Common myeloid progenitor, CD34-positive (primary cell): Measurements from ENCODE around the gene OGFR.

Source experiments
- CTCF ChIA-PET: fragments of 350-600 bp; sonication (Branson Sonifier 250); formaldehyde crosslinking; loops from one replicate; lab custom pipeline; 2021; ENCODE audit warnings: antibody characterized with exemption; lab: Charles Lee
- POLR2A ChIA-PET: fragments of 350-600 bp; sonication (Branson Sonifier 250); formaldehyde crosslinking; loops from one replicate; lab custom pipeline; 2021; ENCODE audit warnings: antibody characterized with exemption; lab: Charles Lee
- DNase-seq, 3 donors: peaks; one replicate each; pipeline versions ENCODE4 v3.0.0 to v3.0.0-alpha.2; 2013
- H3K27ac ChIP-seq, 2 experiments: 1 replicate in 1 of 2; 2 replicates in 1 of 2; pipeline ENCODE4 v1.7.0; 2013; ENCODE audit warnings: inconsistent platforms in 2 of 2, low read length in 2 of 2, mild to moderate bottlenecking in 2 of 2, low read depth in 1 of 2, moderate library complexity in 1 of 2; ENCODE audit not compliant: severe bottlenecking in 2 of 2, insufficient read depth in 1 of 2, poor library complexity in 1 of 2
- H3K27me3 ChIP-seq, 5 experiments: replicated peaks in 2 of 5; 1 replicate in 3 of 5; 2 replicates in 2 of 5; pipeline versions ENCODE4 v1.6.1 to v1.7.0; 2013; ENCODE audit warnings: low read length in 4 of 5, mild to moderate bottlenecking in 2 of 5, moderate library complexity in 2 of 5, inconsistent platforms in 1 of 5; ENCODE audit not compliant: insufficient read depth in 5 of 5, control insufficient read depth in 4 of 5
- H3K36me3 ChIP-seq, 4 experiments: 1 replicate in 2 of 4; 2 replicates in 2 of 4; pipeline versions ENCODE4 v1.6.1 to v1.7.0; 2013; ENCODE audit warnings: low read length in 3 of 4, control low read depth in 1 of 4, mild to moderate bottlenecking in 1 of 4; ENCODE audit not compliant: control insufficient read depth in 4 of 4, insufficient read depth in 4 of 4
- H3K4me1 ChIP-seq, 4 experiments: 1 replicate in 3 of 4; 2 replicates in 1 of 4; pipeline versions ENCODE4 v1.6.1 to v1.7.1; 2013; ENCODE audit warnings: low read length in 3 of 4, mild to moderate bottlenecking in 3 of 4, control low read depth in 1 of 4, inconsistent platforms in 1 of 4, moderate library complexity in 1 of 4; ENCODE audit not compliant: control insufficient read depth in 4 of 4, insufficient read depth in 4 of 4; ENCODE audit errors: control extremely low read depth in 1 of 4
- H3K4me3 ChIP-seq, 7 experiments: 1 replicate in 4 of 7; 2 replicates in 3 of 7; pipeline versions ENCODE4 v1.5.1 to v1.7.0; 2013; ENCODE audit warnings: mild to moderate bottlenecking in 7 of 7, low read length in 6 of 7, moderate library complexity in 6 of 7, inconsistent platforms in 2 of 7, low read depth in 2 of 7, control low read depth in 1 of 7; ENCODE audit not compliant: insufficient read depth in 4 of 7, control insufficient read depth in 1 of 7; ENCODE audit errors: extremely low read depth in 1 of 7
- H3K9me3 ChIP-seq, 5 experiments: 1 replicate in 4 of 5; 2 replicates in 1 of 5; pipeline versions ENCODE4 v1.6.1 to v1.7.1; 2013; ENCODE audit warnings: low read length in 4 of 5, mild to moderate bottlenecking in 2 of 5, inconsistent platforms in 1 of 5, low read depth in 1 of 5, moderate library complexity in 1 of 5; ENCODE audit not compliant: control insufficient read depth in 4 of 5, insufficient read depth in 2 of 5; ENCODE audit errors: control extremely low read depth in 1 of 5
- WGBS: methylation state at CpG from one replicate; pipeline ENCODE4 v1.1.5; 2013; ENCODE audit not compliant: insufficient coverage; 5-methylcytosine and 5-hydroxymethylcytosine counted together

Gene OGFR

DNA sequence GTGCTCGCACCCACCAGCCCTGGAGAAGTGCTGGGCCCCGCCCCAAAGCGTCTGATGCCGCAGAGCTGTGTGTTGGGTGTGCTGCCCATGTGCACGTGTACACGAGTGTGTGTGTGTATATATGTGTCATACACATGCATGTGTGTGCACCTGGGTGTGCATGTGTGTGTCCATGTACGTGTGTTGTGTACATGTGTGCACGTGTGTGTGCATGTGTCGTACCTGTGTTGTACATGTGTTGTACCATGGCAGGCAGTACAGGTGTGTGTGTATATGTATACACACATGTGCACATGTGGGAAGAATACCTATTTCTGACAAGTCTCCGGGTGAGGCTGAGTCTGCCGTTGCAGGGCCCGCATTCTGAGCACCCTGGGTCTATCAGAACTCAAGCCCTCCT lies 14.6 kb upstream of the OGFR start:
- POLR2A ChIA-PET, result no interaction called here
- CTCF ChIA-PET, result interaction anchor here (1.1 to 3.1 kb wide), 11 partner anchors 18 to 291 kb away, joined by 3 to 12 read pairs (median 5); no protein-coding TSS in a partner anchor

GRCh38 chr20:62791301-62792181 lies 13.1 kb upstream of the OGFR start:
- no peak overlapping the region for H3K27ac ChIP-seq
- no peaks in the 10 kb centered on the region for H3K9me3 ChIP-seq
- H3K4me3 ChIP-seq, result peak overlapping the region in 1 of 7 experiments; percentile 8
- H3K36me3 ChIP-seq, result no peaks in the 10 kb centered on the region
- DNase-seq, result peak; percentile 89 to 92 (median 89)
- POLR2A ChIA-PET, result interaction anchor here (0.6 to 0.7 kb wide), 2 partner anchors 105 to 122 kb away, joined by 3 read pairs; no protein-coding TSS in a partner anchor
- H3K27me3 ChIP-seq, result no peaks in the 10 kb centered on the region
- peaks cover 0 to 42% (median 30%) of the 10 kb centered on the region in 4 experiments for H3K4me1 ChIP-seq
- 39% methylated on average over 18 of the region's 23 CpGs for WGBS
- CTCF ChIA-PET, result interaction anchor here (0.7 to 2.2 kb wide), 25 partner anchors 9 to 292 kb away, joined by 3 to 13 read pairs (median 3); partner anchors contain the start of gene NTSR1

More for the DNA sequence above, 14.6 kb upstream of the OGFR start:
- peaks cover 0 to 39% (median 20%) of the 10 kb centered on the region in 4 experiments for H3K4me1 ChIP-seq
- 99% methylated on average over 11 of the region's 12 CpGs for WGBS
- no peak overlapping the region for H3K4me3 ChIP-seq
- H3K36me3 ChIP-seq, result no peaks in the 10 kb centered on the region
- H3K27me3 ChIP-seq, result no peaks in the 10 kb centered on the region
- no peaks in the 10 kb centered on the region for H3K9me3 ChIP-seq
- no peak overlapping the region for H3K27ac ChIP-seq
- no peak for DNase-seq

DNA sequence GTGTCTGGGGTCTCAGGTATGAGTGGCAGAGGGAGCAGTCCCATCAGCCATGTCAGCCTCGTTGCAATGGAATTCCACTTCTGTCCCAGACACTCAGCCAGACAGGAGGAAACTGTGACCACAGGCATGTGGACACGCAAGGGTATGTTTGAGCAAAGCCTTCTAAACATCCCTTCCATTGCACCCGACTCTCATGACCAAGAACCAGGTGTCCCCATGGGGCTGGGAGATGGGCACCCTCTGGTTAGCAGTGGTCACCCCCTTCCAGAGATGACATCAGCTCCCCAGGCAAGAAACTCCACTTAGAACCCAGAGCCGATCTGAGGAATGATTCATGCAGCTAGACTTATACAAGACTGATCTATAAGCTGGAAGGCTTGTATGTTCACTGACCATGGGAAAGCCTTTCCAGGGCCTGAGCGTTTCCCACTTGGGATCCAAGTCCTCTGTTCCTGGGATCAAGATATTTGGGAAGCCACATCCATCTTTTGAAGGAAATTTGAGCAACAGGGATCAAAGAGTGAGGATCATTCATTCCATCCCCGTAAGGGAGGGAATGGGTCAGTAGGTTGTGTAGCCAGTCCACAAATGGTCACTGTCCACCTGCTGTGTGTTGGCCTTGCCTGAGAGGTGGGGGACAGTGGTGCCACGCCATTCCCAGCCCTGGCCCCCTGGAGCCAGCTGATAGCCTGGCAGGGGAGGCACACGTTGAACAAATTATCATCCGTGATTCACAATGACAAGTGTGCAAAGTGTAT lies 12.3 kb upstream of the OGFR start:
- no peak for DNase-seq
- Histone ChIP-seq H3K4me3 (no peak overlapping the region), H3K27ac (no peak overlapping the region), H3K9me3 (no peaks in the 10 kb centered on the region), H3K4me1 (peaks cover 0 to 45% (median 35%) of the 10 kb centered on the region in 4 experiments), H3K27me3 (no peaks in the 10 kb centered on the region), H3K36me3 (no peaks in the 10 kb centered on the region)
- WGBS, result 86% methylated on average over 9 of the region's 9 CpGs
- ChIA-PET CTCF (interaction anchor here (0.7 to 2.2 kb wide), 18 partner anchors 10 to 293 kb away, joined by 3 to 13 read pairs (median 5); no protein-coding TSS in a partner anchor), POLR2A (interaction anchor here (0.7 kb wide), 1 partner anchor 123 kb away, joined by 3 read pairs; no protein-coding TSS in a partner anchor)

- DNase-seq, result no peak
- Histone ChIP-seq H3K4me3 (peak overlapping the region in 1 of 7 experiments; percentile 60), H3K27ac (peak overlapping the region in 1 of 2 experiments; percentile 58), H3K27me3 (no peaks in the 10 kb centered on the region), H3K36me3 (peaks cover 0 to 7% (median 2%) of the 10 kb centered on the region in 4 experiments), H3K9me3 (no peaks in the 10 kb centered on the region), H3K4me1 (peaks cover 0 to 40% (median 39%) of the 10 kb centered on the region in 4 experiments)
- CTCF ChIA-PET, result interaction anchor here (1.1 to 2.2 kb wide), 13 partner anchors 10 to 293 kb away, joined by 3 to 13 read pairs (median 3); no protein-coding TSS in a partner anchor
- 92% methylated on average over 19 of the region's 22 CpGs for WGBS
- POLR2A ChIA-PET, result no interaction called here
Observed at GRCh38 chr20:62792940-62793756, 11.5 kb upstream of the OGFR start.

GRCh38 chr20:62793757-62794006 lies 11.0 kb upstream of the OGFR start:
- POLR2A ChIA-PET, result no interaction called here
- 72% methylated on average over 7 of the region's 7 CpGs for whole genome bisulfite sequencing
- Histone ChIP-seq H3K4me3 (peak overlapping the region in 4 of 7 experiments; percentile 6 to 60 (median 51)), H3K4me1 (peaks cover 0 to 40% (median 39%) of the 10 kb centered on the region in 4 experiments), H3K27me3 (no peaks in the 10 kb centered on the region), H3K36me3 (peaks cover 0 to 12% (median 6%) of the 10 kb centered on the region in 4 experiments), H3K27ac (peak overlapping the region in 1 of 2 experiments; percentile 58), H3K9me3 (no peaks in the 10 kb centered on the region)
- CTCF ChIA-PET, result interaction anchor here (1.2 to 2.0 kb wide), 4 partner anchors 15 to 206 kb away, joined by 3 to 6 read pairs (median 4); no protein-coding TSS in a partner anchor
- DNase-seq, result peak in 1 of 3 donors; percentile 23

DNA sequence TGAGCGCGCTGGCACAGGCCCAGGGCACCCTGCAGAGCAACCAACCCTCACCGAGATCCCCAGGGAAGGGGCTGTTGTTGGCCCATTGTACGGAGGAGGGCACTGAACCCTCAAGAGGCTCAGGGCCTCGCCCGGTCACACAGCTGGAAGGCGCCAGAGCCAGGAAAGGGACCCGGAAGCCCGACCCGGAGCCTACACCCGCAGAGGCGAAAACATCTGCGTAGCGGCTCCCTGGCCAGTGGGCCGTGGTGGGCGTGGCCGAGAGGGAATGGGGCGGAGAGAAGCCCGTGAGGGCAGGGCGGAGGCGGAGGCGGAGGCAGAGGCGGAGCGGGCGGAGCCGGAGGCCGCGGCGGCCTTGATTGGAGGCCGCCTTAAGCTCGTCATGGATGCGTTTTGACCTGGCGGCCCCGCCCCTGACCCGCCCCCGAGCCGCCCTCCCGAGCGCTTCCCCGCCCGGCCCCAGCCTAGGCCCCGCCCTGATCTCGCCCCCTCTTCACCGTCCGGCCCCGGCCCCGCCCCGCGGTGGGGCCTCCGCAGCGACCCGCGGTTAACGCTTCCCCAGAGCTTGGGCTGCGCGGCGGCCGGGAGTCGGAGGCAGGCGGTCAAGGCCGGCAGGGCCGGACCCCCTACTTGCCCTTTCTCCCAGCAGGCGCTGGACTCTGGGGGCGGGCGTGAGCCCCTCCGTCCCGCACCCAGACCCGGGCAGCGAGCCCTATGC lies 10.5 kb upstream of the OGFR start:
- peaks cover 0 to 40% (median 39%) of the 10 kb centered on the region in 4 experiments for H3K4me1 ChIP-seq
- ChIA-PET CTCF (interaction anchor here (1.2 to 2.0 kb wide), 4 partner anchors 15 to 206 kb away, joined by 3 to 6 read pairs (median 4); no protein-coding TSS in a partner anchor), POLR2A (no interaction called here)
- peak overlapping the region in 1 of 2 experiments; percentile 73 for H3K27ac ChIP-seq
- no peaks in the 10 kb centered on the region for H3K9me3 ChIP-seq
- 1% methylated on average over 49 of the region's 69 CpGs for WGBS
- peak overlapping the region in 6 of 7 experiments; percentile 64 to 88 (median 74) for H3K4me3 ChIP-seq
- peak; percentile 90 to 95 (median 95) for DNase-seq
- no peaks in the 10 kb centered on the region for H3K27me3 ChIP-seq
- peaks cover 3 to 17% (median 11%) of the 10 kb centered on the region in 4 experiments for H3K36me3 ChIP-seq
